Upper lobe of left lung (tissue), 6 donors: ENCODE data around the gene SIK2. TPM values are rescaled to one million over a fixed set of nuclear protein-coding genes. Genes with fewer than 3 reads are reported as not detected.
A peak's percentile ranks its signal among the peaks of the same experiment; 100 is the strongest.

Source experiments
- ATAC-seq, 2 donors: fragments of 200-7000 bp; cut with Tn5 transposase; one replicate each; pipeline ENCODE4 v1.9.1; 2022; ENCODE audit warnings: mild to moderate bottlenecking in 2 of 2, moderate library complexity in 2 of 2; ENCODE audit not compliant: low FRiP score in 2 of 2
- DNase-seq, 2 donors: peaks; one replicate each; pipeline ENCODE4 v3.0.0-alpha.2; 2019 to 2020
- H3K27ac ChIP-seq, 4 donors: fragments of 200-600 bp; sonication (generic); one replicate each; pipeline ENCODE4 v1.5.1; 2016 to 2019
- H3K27me3 ChIP-seq, 4 donors: fragments of 200-600 bp; sonication (generic); one replicate each; pipeline ENCODE4 v1.5.1; 2017 to 2019
- H3K36me3 ChIP-seq, 4 donors: fragments of 200-600 bp; sonication (generic); one replicate each; pipeline ENCODE4 v1.5.1; 2016 to 2019
- H3K4me1 ChIP-seq, 4 donors: fragments of 200-600 bp; sonication (generic); one replicate each; pipeline ENCODE4 v1.5.1; 2018 to 2019
- H3K4me3 ChIP-seq, 4 donors: fragments of 200-600 bp; sonication (generic); one replicate each; pipeline ENCODE4 v1.5.1; 2017 to 2019; ENCODE audit warnings: mild to moderate bottlenecking in 2 of 4, moderate library complexity in 1 of 4
- H3K9me3 ChIP-seq, 4 donors: fragments of 200-600 bp; sonication (generic); one replicate each; pipeline ENCODE4 v1.5.1; 2018 to 2019
- CTCF ChIP-seq, 6 experiments: fragments of 450-650 bp in 4 of 6; fragments of 200-600 bp in 2 of 6; sonication (generic) in 2 of 6; IDR thresholded peaks; one replicate each; pipeline ENCODE4 v1.5.1; 2016 to 2019; ENCODE audit warnings: antibody characterized with exemption in 6 of 6
- EP300 ChIP-seq, 4 donors: sonication (generic); formaldehyde crosslinking; IDR thresholded peaks; one replicate each; pipeline ENCODE4 v1.5.1; 2017; ENCODE audit warnings: antibody characterized with exemption in 4 of 4, control low read depth in 2 of 4
- POLR2A ChIP-seq, 4 donors: fragments of 450-650 bp; IDR thresholded peaks; one replicate each; pipeline ENCODE4 v1.5.1; 2016 to 2017; ENCODE audit warnings: antibody characterized with exemption in 4 of 4, mild to moderate bottlenecking in 2 of 4
- POLR2AphosphoS5 ChIP-seq, 2 donors: sonication (generic); formaldehyde crosslinking; IDR thresholded peaks; one replicate each; pipeline ENCODE4 v1.5.1; 2017; ENCODE audit warnings: antibody characterized with exemption in 2 of 2
- WGBS, 2 donors: methylation state at CpG; one replicate each; pipeline ENCODE4 v1.1.5; 2017 to 2018; 5-methylcytosine and 5-hydroxymethylcytosine counted together
- total RNA-seq, 6 donors: library from RNA; depleted of rRNA in 4 of 6; stranded (reverse); fragments of >200 nt in 4 of 6; gene quantifications; one replicate each; pipeline versions ENCODE4 v1.1.0 to v1.2.1, GENCODE V29; 2016 to 2021
- donor health status: DM: no; HTN: no; CAD: no; lungs with moderate emphysema.
- donor health status: DM: no; HTN: yes; CAD: no; lungs with severe emphysema.

SIK2 gene
- total RNA-seq, 6 donors from 2014 or later, result 23.0 to 35.9 (median 27.6) TPM

- Histone ChIP-seq H3K27ac (peak overlapping the region in 1 of 4 donors; percentile 23), H3K27me3 (no peaks in the 10 kb centered on the region), H3K4me3 (no peak overlapping the region), H3K9me3 (no peaks in the 10 kb centered on the region), H3K36me3 (no peaks in the 10 kb centered on the region), H3K4me1 (no peaks in the 10 kb centered on the region)
- no peak for DNase-seq
- 85 to 91% methylated on average over 6 of the region's 6 CpGs for WGBS, 2 donors
- no peak for ATAC-seq
- TF ChIP-seq POLR2AphosphoS5 (IDR thresholded peaks at IDR 0.05), result no peak
- no peak for TF ChIP-seq CTCF (IDR thresholded peaks at IDR 0.05)
- TF ChIP-seq POLR2A (IDR thresholded peaks at IDR 0.05), result no peak
- no peak for TF ChIP-seq EP300 (IDR thresholded peaks at IDR 0.05)
Observed at GRCh38 chr11:111776398-111777093, 174.3 kb downstream of the SIK2 start.

- Histone ChIP-seq H3K27ac (peak overlapping the region in 1 of 4 donors; percentile 23), H3K9me3 (no peaks in the 10 kb centered on the region), H3K36me3 (no peaks in the 10 kb centered on the region), H3K4me3 (no peak overlapping the region), H3K27me3 (no peaks in the 10 kb centered on the region), H3K4me1 (no peaks in the 10 kb centered on the region)
- no peak for TF ChIP-seq EP300 (IDR thresholded peaks at IDR 0.05)
- TF ChIP-seq POLR2AphosphoS5 (IDR thresholded peaks at IDR 0.05), result no peak
- peak; percentile 60 to 82 (median 74) for TF ChIP-seq CTCF (IDR thresholded peaks at IDR 0.05)
- WGBS, 2 donors, result 68 to 74% methylated on average over 4 of the region's 4 CpGs
- DNase-seq (no peak), ATAC-seq (peak; percentile 89 to 91)
Observed at GRCh38 chr11:111777094-111778046, 175.1 kb downstream of the SIK2 start.

GRCh38 chr11:111778047-111778558 is 175.9 kb downstream of the SIK2 start:
- H3K4me1 ChIP-seq, result no peaks in the 10 kb centered on the region
- no peak overlapping the region for H3K4me3 ChIP-seq
- no peak for DNase-seq
- TF ChIP-seq EP300 (IDR thresholded peaks at IDR 0.05), result no peak
- TF ChIP-seq POLR2AphosphoS5 (IDR thresholded peaks at IDR 0.05), result no peak
- no peak for TF ChIP-seq POLR2A (IDR thresholded peaks at IDR 0.05)
- TF ChIP-seq CTCF (IDR thresholded peaks at IDR 0.05), result no peak
- H3K27me3 ChIP-seq, result no peaks in the 10 kb centered on the region
- no peaks in the 10 kb centered on the region for H3K36me3 ChIP-seq
- WGBS, 2 donors, result 73 to 81% methylated on average over 3 of the region's 3 CpGs
- no peak for ATAC-seq
- no peak overlapping the region for H3K27ac ChIP-seq
- no peaks in the 10 kb centered on the region for H3K9me3 ChIP-seq

- Histone ChIP-seq H3K36me3 (no peaks in the 10 kb centered on the region), H3K9me3 (no peaks in the 10 kb centered on the region), H3K4me1 (no peaks in the 10 kb centered on the region), H3K27ac (no peak overlapping the region), H3K4me3 (no peak overlapping the region), H3K27me3 (no peaks in the 10 kb centered on the region)
- no peak for ATAC-seq
- no peak for DNase-seq
- WGBS, 2 donors, result 73 to 82% methylated on average over 6 of the region's 6 CpGs
- TF ChIP-seq CTCF (IDR thresholded peaks at IDR 0.05) (no peak), POLR2AphosphoS5 (IDR thresholded peaks at IDR 0.05) (no peak), EP300 (IDR thresholded peaks at IDR 0.05) (no peak), POLR2A (IDR thresholded peaks at IDR 0.05) (no peak)
Observed at GRCh38 chr11:111779118-111779517, 176.9 kb downstream of the SIK2 start.

Other genes with a start within 250 kb of the SIK2 start
- 10 to 100 TPM in 1 of 6 donors, 1 to 10 TPM in 5; 1.3 to 42.1 (median 4.0) TPM for gene POU2AF1, start 223.2 kb upstream of the SIK2 start, total RNA-seq
- 1 to 10 TPM in 2 of 6 donors, under 1 TPM in 1, not detected in 3; 0.24 to 4.1 (median 1.1) TPM for gene BTG4, start 90.1 kb upstream of the SIK2 start, total RNA-seq
- 10 to 100 TPM in 1 of 6 donors, 1 to 10 TPM in 4, under 1 TPM in 1; 0.37 to 59.0 (median 8.1) TPM for gene HOATZ, start 87.7 kb upstream of the SIK2 start, total RNA-seq
- 10 to 100 TPM in 4 of 6 donors, 1 to 10 TPM in 2; 3.1 to 46.6 (median 13.9) TPM for gene LAYN, start 61.7 kb upstream of the SIK2 start, total RNA-seq
- 10 to 100 TPM; 11.3 to 31.8 (median 22.0) TPM for gene PPP2R1B, start 163.9 kb downstream of the SIK2 start, total RNA-seq